Suprapubic skin (tissue), 4 donors: ENCODE data around the gene ASXL3. TPM values are rescaled to one million over a fixed set of nuclear protein-coding genes. Genes with fewer than 3 reads are reported as not detected.

ENCODE experiments used
- DNase-seq, 2 donors: peaks; one replicate each; pipeline ENCODE4 v3.0.0-alpha.2; 2019; ENCODE audit warnings: low spot score in 2 of 2
- H3K27ac ChIP-seq: fragments of 200-600 bp; sonication (generic); one replicate; pipeline ENCODE4 v1.5.1; 2019
- H3K27me3 ChIP-seq: fragments of 200-600 bp; sonication (generic); one replicate; pipeline ENCODE4 v1.5.1; 2019
- H3K36me3 ChIP-seq: fragments of 200-600 bp; sonication (generic); one replicate; pipeline ENCODE4 v1.5.1; 2019
- H3K4me1 ChIP-seq: fragments of 200-600 bp; sonication (generic); one replicate; pipeline ENCODE4 v1.5.1; 2019
- H3K4me3 ChIP-seq: fragments of 200-600 bp; sonication (generic); one replicate; pipeline ENCODE4 v1.5.1; 2019; ENCODE audit warnings: mild to moderate bottlenecking
- H3K9me3 ChIP-seq: fragments of 200-600 bp; sonication (generic); one replicate; pipeline ENCODE4 v1.5.1; 2019
- EP300 ChIP-seq: sonication (generic); formaldehyde crosslinking; IDR thresholded peaks from one replicate; pipeline ENCODE4 v1.6.1; 2017; ENCODE audit warnings: antibody characterized with exemption
- POLR2A ChIP-seq, 2 donors: fragments of 450-650 bp; IDR thresholded peaks; one replicate each; pipeline ENCODE4 v1.6.1; 2017; ENCODE audit warnings: antibody characterized with exemption in 2 of 2, mild to moderate bottlenecking in 2 of 2, moderate library complexity in 2 of 2
- POLR2AphosphoS5 ChIP-seq, 3 donors: sonication (generic); formaldehyde crosslinking; IDR thresholded peaks; one replicate each; pipeline ENCODE4 v1.6.1; 2017; ENCODE audit warnings: antibody characterized with exemption in 3 of 3
- WGBS: methylation state at CpG from one replicate; pipeline ENCODE4 v1.1.5; 2018; 5-methylcytosine and 5-hydroxymethylcytosine counted together
- total RNA-seq, 4 donors: library from RNA; depleted of rRNA; stranded (reverse); fragments of >200 nt; gene quantifications; one replicate each; pipeline ENCODE4 v1.1.0, GENCODE V29; 2016
- TF ChIP-seq, protein P1 (sequence below), 2 donors: fragments of 200-600 bp in 1 of 2; fragments of 450-650 bp in 1 of 2; sonication (generic) in 1 of 2; IDR thresholded peaks; one replicate each; pipeline ENCODE4 v1.5.1; 2016 to 2019; ENCODE audit warnings: antibody characterized with exemption in 2 of 2, mild to moderate bottlenecking in 1 of 2, moderate library complexity in 1 of 2

The ASXL3 gene
- total RNA-seq, 4 donors from 2014 or later: 0.10 to 2.0 (median 0.70) TPM

GRCh38 chr18:33560686-33561370 lies 17.2 kb upstream of the ASXL3 start:
- no peak for DNase-seq
- Histone ChIP-seq H3K9me3 (no peaks in the 10 kb centered on the region), H3K27ac (no peak overlapping the region), H3K36me3 (no peaks in the 10 kb centered on the region), H3K4me1 (no peaks in the 10 kb centered on the region), H3K27me3 (no peaks in the 10 kb centered on the region), H3K4me3 (no peak overlapping the region)
- TF ChIP-seq, protein P1, sequence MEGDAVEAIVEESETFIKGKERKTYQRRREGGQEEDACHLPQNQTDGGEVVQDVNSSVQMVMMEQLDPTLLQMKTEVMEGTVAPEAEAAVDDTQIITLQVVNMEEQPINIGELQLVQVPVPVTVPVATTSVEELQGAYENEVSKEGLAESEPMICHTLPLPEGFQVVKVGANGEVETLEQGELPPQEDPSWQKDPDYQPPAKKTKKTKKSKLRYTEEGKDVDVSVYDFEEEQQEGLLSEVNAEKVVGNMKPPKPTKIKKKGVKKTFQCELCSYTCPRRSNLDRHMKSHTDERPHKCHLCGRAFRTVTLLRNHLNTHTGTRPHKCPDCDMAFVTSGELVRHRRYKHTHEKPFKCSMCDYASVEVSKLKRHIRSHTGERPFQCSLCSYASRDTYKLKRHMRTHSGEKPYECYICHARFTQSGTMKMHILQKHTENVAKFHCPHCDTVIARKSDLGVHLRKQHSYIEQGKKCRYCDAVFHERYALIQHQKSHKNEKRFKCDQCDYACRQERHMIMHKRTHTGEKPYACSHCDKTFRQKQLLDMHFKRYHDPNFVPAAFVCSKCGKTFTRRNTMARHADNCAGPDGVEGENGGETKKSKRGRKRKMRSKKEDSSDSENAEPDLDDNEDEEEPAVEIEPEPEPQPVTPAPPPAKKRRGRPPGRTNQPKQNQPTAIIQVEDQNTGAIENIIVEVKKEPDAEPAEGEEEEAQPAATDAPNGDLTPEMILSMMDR (IDR thresholded peaks at IDR 0.05): no peak
- TF ChIP-seq POLR2A (IDR thresholded peaks at IDR 0.05): no peak
- TF ChIP-seq POLR2AphosphoS5 (IDR thresholded peaks at IDR 0.05): no peak
- TF ChIP-seq EP300: no peak
- WGBS: 59% methylated on average over 4 of the region's 4 CpGs

- no peak for DNase-seq
- Histone ChIP-seq H3K36me3 (no peaks in the 10 kb centered on the region), H3K4me1 (no peaks in the 10 kb centered on the region), H3K27ac (no peak overlapping the region), H3K27me3 (no peaks in the 10 kb centered on the region), H3K4me3 (no peak overlapping the region), H3K9me3 (no peaks in the 10 kb centered on the region)
- TF ChIP-seq POLR2A (IDR thresholded peaks at IDR 0.05): no peak
- TF ChIP-seq, protein P1 (IDR thresholded peaks at IDR 0.05): no peak
- no peak for TF ChIP-seq EP300
- TF ChIP-seq POLR2AphosphoS5 (IDR thresholded peaks at IDR 0.05): no peak
- 89% methylated on average over 1 of the region's 1 CpG for WGBS
Observed at GRCh38 chr18:33562741-33563140, 15.3 kb upstream of the ASXL3 start.

DNA sequence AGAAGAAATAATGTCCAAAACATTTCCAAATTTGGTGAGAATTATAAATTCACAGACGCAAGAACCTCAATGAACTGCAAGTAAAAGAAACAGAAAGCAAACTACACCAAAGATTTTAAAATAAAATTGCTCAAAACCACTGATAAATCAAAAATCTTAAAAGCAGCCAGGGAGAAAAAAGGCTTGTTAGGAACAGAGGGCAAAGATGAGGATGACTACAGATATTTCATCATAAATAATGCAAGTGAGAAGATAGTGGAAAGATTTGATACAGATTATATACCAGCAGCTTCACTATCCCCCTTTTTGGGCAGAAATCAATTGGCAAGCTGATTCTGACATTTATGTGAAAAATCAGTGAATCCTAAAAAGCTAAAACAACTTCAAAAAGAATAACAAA lies 10.3 kb upstream of the ASXL3 start:
- Histone ChIP-seq H3K9me3 (no peaks in the 10 kb centered on the region), H3K4me3 (no peak overlapping the region), H3K4me1 (no peaks in the 10 kb centered on the region), H3K27me3 (no peaks in the 10 kb centered on the region), H3K27ac (no peak overlapping the region), H3K36me3 (no peaks in the 10 kb centered on the region)
- no peak for TF ChIP-seq EP300
- TF ChIP-seq, protein P1 (IDR thresholded peaks at IDR 0.05): no peak
- no peak for TF ChIP-seq POLR2A (IDR thresholded peaks at IDR 0.05)
- TF ChIP-seq POLR2AphosphoS5 (IDR thresholded peaks at IDR 0.05): no peak
- 96% methylated on average over 1 of the region's 1 CpG for WGBS
- no peak for DNase-seq

DNA sequence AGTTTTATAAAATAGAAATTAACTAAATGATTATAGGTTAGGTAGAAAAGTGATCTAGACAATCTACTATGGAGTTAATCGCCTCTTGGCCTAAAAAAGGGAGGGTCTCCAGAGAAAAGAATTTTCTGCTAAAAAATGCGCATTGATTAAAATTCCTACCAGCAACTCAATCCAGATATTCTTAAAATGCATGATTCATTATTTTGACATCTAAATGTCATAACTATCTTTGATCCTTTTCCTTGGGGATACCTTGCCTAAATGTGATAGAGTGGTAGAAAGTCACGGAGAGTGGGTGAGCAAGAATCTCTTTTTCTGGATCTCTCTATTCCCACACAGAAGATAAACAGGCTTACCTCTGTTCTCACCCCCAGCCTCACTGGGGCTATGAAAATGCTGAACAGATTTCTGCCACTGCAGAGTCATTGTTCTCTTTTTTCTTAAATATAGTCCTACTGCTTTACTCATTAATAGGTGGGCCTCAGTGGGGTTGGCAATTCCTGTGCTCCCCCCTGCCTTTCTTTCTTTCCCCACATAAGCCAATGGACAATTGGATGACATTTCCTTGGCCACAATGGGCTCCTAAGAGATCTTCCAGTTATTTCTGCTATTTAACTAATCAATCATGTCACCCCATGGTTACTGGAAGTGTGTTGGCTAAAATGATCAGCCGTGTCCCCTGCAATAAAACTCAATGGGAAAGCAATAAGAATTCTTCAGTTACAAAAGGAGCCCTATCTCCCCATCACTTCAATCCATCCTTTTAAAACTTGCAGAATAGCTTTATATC lies 5.8 kb upstream of the ASXL3 start:
- DNase-seq: no peak
- 85% methylated on average over 4 of the region's 4 CpGs for WGBS
- TF ChIP-seq, protein P1 (IDR thresholded peaks at IDR 0.05): no peak
- TF ChIP-seq POLR2A (IDR thresholded peaks at IDR 0.05): no peak
- no peak for TF ChIP-seq POLR2AphosphoS5 (IDR thresholded peaks at IDR 0.05)
- TF ChIP-seq EP300: no peak

DNA sequence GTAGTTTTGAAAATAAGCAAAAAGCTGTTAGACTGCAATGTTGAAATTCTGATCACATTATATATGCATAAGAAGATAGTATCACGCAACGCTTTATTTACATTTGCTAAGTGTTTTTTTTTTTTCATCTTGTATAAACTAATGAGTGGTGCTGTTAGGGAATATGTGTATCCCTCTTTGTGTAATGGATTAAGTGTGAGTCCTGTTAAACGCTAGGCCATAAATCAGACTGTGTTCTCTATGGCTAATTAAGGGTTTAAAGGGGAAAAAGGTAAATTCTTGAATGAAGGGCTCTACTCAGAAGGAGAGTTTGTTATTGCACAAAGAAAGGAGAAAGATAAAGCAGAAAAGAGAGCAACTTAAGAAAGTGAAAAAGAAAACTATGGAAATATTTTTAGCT lies 4.8 kb upstream of the ASXL3 start:
- Histone ChIP-seq H3K9me3 (no peaks in the 10 kb centered on the region), H3K36me3 (no peaks in the 10 kb centered on the region), H3K27ac (no peak overlapping the region), H3K4me1 (peaks cover 6% of the 10 kb centered on the region), H3K4me3 (no peak overlapping the region), H3K27me3 (peaks cover 31% of the 10 kb centered on the region)
- WGBS: 90% methylated on average over 3 of the region's 3 CpGs
- TF ChIP-seq, protein P1 (IDR thresholded peaks at IDR 0.05): no peak
- TF ChIP-seq EP300 (no peak), POLR2AphosphoS5 (IDR thresholded peaks at IDR 0.05) (no peak), POLR2A (IDR thresholded peaks at IDR 0.05) (no peak)
- no peak for DNase-seq

More for the DNA sequence above, 5.8 kb upstream of the ASXL3 start:
- Histone ChIP-seq H3K27ac (no peak overlapping the region), H3K9me3 (no peaks in the 10 kb centered on the region), H3K4me3 (no peak overlapping the region), H3K27me3 (peaks cover 24% of the 10 kb centered on the region), H3K4me1 (no peaks in the 10 kb centered on the region), H3K36me3 (no peaks in the 10 kb centered on the region)
